DOHH2 (cell line): ENCODE results near the gene AATF.

Experiments
- H3F3A ChIP-seq: fragments of 200-600 bp; sonication (generic), shearing (Covaris generic); 2 replicates; pipeline ENCODE4 v1.6.0; 2016; ENCODE audit warnings: antibody characterized with exemption, mild to moderate bottlenecking; ENCODE audit not compliant: control insufficient read depth, insufficient read depth
- H3K27ac ChIP-seq: fragments of 200-600 bp; sonication (generic); 2 replicates; pipeline ENCODE4 v1.5.1; 2014; ENCODE audit warnings: low read depth, mild to moderate bottlenecking, low read length, moderate library complexity
- H3K27me3 ChIP-seq: fragments of 200-600 bp; sonication (generic); 2 replicates; pipeline ENCODE4 v1.6.1; 2014; ENCODE audit warnings: mild to moderate bottlenecking, low read length, mixed read lengths; ENCODE audit not compliant: control insufficient read depth
- H3K36me3 ChIP-seq: fragments of 200-600 bp; sonication (generic); 2 replicates; pipeline ENCODE4 v1.6.1; 2014; ENCODE audit warnings: mild to moderate bottlenecking, low read length, moderate library complexity, mixed read lengths; ENCODE audit not compliant: control insufficient read depth
- H3K4me1 ChIP-seq: fragments of 200-600 bp; sonication (generic); 2 replicates; pipeline ENCODE4 v1.6.1; 2014; ENCODE audit warnings: mild to moderate bottlenecking, low read length, mixed read lengths; ENCODE audit not compliant: control insufficient read depth
- H3K4me2 ChIP-seq: fragments of 200-600 bp; sonication (generic); 2 replicates; pipeline ENCODE4 v1.6.0; 2014; ENCODE audit warnings: mild to moderate bottlenecking, low read length, moderate library complexity
- H3K4me3 ChIP-seq: fragments of 200-600 bp; sonication (generic); 2 replicates; pipeline ENCODE4 v1.5.1; 2014; ENCODE audit warnings: mild to moderate bottlenecking, low read length, mixed read lengths
- H3K79me2 ChIP-seq: fragments of 200-600 bp; sonication (generic); 2 replicates; pipeline ENCODE4 v1.6.1; 2014; ENCODE audit warnings: mild to moderate bottlenecking, low read length, mixed read lengths; ENCODE audit not compliant: control insufficient read depth
- H3K9me2 ChIP-seq: fragments of 200-600 bp; sonication (generic); replicated peaks from 2 replicates; pipeline ENCODE4 v1.6.1; 2014; ENCODE audit warnings: mild to moderate bottlenecking, low read length, mixed read lengths; ENCODE audit not compliant: control insufficient read depth
- H3K9me3 ChIP-seq: fragments of 200-600 bp; sonication (generic); 2 replicates; pipeline ENCODE4 v1.6.1; 2014; ENCODE audit warnings: antibody characterized with exemption, low read length, mixed read lengths; ENCODE audit not compliant: control insufficient read depth, insufficient read depth
- H4K20me1 ChIP-seq: fragments of 200-600 bp; sonication (generic); 2 replicates; pipeline ENCODE4 v1.6.0; 2014; ENCODE audit warnings: low read depth, mild to moderate bottlenecking, antibody characterized with exemption, low read length, moderate library complexity; ENCODE audit not compliant: control insufficient read depth, insufficient read depth
- CTCF ChIP-seq: fragments of 200-600 bp; sonication (generic); IDR thresholded peaks from one replicate; pipeline ENCODE4 v1.5.1; 2014; ENCODE audit warnings: antibody characterized with exemption, mild to moderate bottlenecking, low read depth, low read length; ENCODE audit not compliant: poor library complexity, severe bottlenecking
- EZH2phosphoT487 ChIP-seq: fragments of 200-600 bp; sonication (generic); IDR thresholded peaks from 2 replicates; pipeline ENCODE4 v1.6.1; 2017; ENCODE audit warnings: borderline replicate concordance, mild to moderate bottlenecking, antibody characterized with exemption, low read length, moderate library complexity, mixed read lengths

The AATF gene

GRCh38 chr17:37062021-37062420, 113.3 kb downstream of the AATF start:
- no peak overlapping the region for H3K4me2 ChIP-seq
- no peak overlapping the region for H3K27ac ChIP-seq
- H3K27me3 ChIP-seq: no peaks in the 10 kb centered on the region
- no peaks in the 10 kb centered on the region for H3K9me2 ChIP-seq
- peaks cover 3% of the 10 kb centered on the region for H3F3A ChIP-seq
- H3K4me3 ChIP-seq: no peak overlapping the region
- no peaks in the 10 kb centered on the region for H4K20me1 ChIP-seq
- H3K79me2 ChIP-seq: no peaks in the 10 kb centered on the region
- no peaks in the 10 kb centered on the region for H3K9me3 ChIP-seq
- H3K36me3 ChIP-seq: 0 out of 2 replicates have a peak, but pooled peaks cover 4% of the 10 kb centered on the region
- no peaks in the 10 kb centered on the region for H3K4me1 ChIP-seq
- TF ChIP-seq CTCF (no peak), EZH2phosphoT487 (no peak)

GRCh38 chr17:37064206-37064605, 115.5 kb downstream of the AATF start:
- Histone ChIP-seq H3K79me2 (no peaks in the 10 kb centered on the region), H3K9me2 (no peaks in the 10 kb centered on the region), H3K27ac (no peak overlapping the region), H4K20me1 (no peaks in the 10 kb centered on the region), H3K4me2 (no peak overlapping the region), H3F3A (peaks cover 3% of the 10 kb centered on the region), H3K27me3 (0 out of 2 replicates have a peak, but pooled peaks cover 2% of the 10 kb centered on the region), H3K36me3 (no peaks in the 10 kb centered on the region), H3K4me3 (no peak overlapping the region), H3K9me3 (no peaks in the 10 kb centered on the region), H3K4me1 (no peaks in the 10 kb centered on the region)
- no peak for TF ChIP-seq EZH2phosphoT487
- TF ChIP-seq CTCF: no peak

GRCh38 chr17:37064956-37065355, 116.2 kb downstream of the AATF start:
- H3F3A ChIP-seq: peaks cover 3% of the 10 kb centered on the region
- no peaks in the 10 kb centered on the region for H3K79me2 ChIP-seq
- no peak overlapping the region for H3K4me3 ChIP-seq
- no peak for TF ChIP-seq CTCF
- TF ChIP-seq EZH2phosphoT487: no peak
- H3K27me3 ChIP-seq: 0 out of 2 replicates have a peak, but pooled peaks cover 2% of the 10 kb centered on the region
- H3K4me2 ChIP-seq: no peak overlapping the region
- H3K9me2 ChIP-seq: no peaks in the 10 kb centered on the region
- no peaks in the 10 kb centered on the region for H3K36me3 ChIP-seq
- H3K4me1 ChIP-seq: no peaks in the 10 kb centered on the region
- H3K27ac ChIP-seq: no peak overlapping the region
- H3K9me3 ChIP-seq: no peaks in the 10 kb centered on the region
- H4K20me1 ChIP-seq: no peaks in the 10 kb centered on the region
